Esophagus squamous epithelium (tissue), 5 donors: ENCODE results near the gene HBEGF. TPM values are rescaled to one million over a fixed set of nuclear protein-coding genes. Genes with fewer than 3 reads are reported as not detected.
A peak's percentile ranks its signal among the peaks of the same experiment; 100 is the strongest.

Experiments used
- DNase-seq: peaks from one replicate; lab custom pipeline; 2025; lab: John Stamatoyannopoulos, UW
- H3K27ac ChIP-seq, 4 donors: fragments of 200-600 bp; sonication (generic); one replicate each; pipeline ENCODE4 v1.5.1; 2016 to 2019; ENCODE audit warnings: mild to moderate bottlenecking in 1 of 4
- H3K27me3 ChIP-seq, 4 donors: fragments of 200-600 bp; sonication (generic); 1 replicate in 3 of 4; 2 replicates in 1 of 4; pipeline versions ENCODE4 v1.5.1 to v1.6.0; 2017 to 2021; ENCODE audit warnings: antibody characterized with exemption in 1 of 4
- H3K36me3 ChIP-seq, 3 donors: fragments of 200-600 bp; sonication (generic); one replicate each; pipeline ENCODE4 v1.5.1; 2016 to 2019
- H3K4me1 ChIP-seq, 3 donors: fragments of 200-600 bp; sonication (generic); one replicate each; pipeline ENCODE4 v1.5.1; 2017 to 2019
- H3K4me3 ChIP-seq, 4 donors: fragments of 200-600 bp; sonication (generic); 1 replicate in 3 of 4; 2 replicates in 1 of 4; pipeline ENCODE4 v1.5.1; 2016 to 2019; ENCODE audit warnings: mild to moderate bottlenecking in 2 of 4, moderate library complexity in 1 of 4
- H3K9me3 ChIP-seq, 3 donors: fragments of 200-600 bp; sonication (generic); one replicate each; pipeline ENCODE4 v1.5.1; 2016 to 2019
- CTCF ChIP-seq, 6 experiments: fragments of 450-650 bp in 4 of 6; fragments of 200-600 bp in 2 of 6; sonication (generic) in 2 of 6; IDR thresholded peaks; one replicate each; pipeline ENCODE4 v1.5.1; 2016 to 2019; ENCODE audit warnings: antibody characterized with exemption in 6 of 6, mild to moderate bottlenecking in 4 of 6, moderate library complexity in 4 of 6
- POLR2A ChIP-seq, 4 donors: fragments of 450-650 bp; IDR thresholded peaks; one replicate each; pipeline ENCODE4 v1.6.1; 2017; ENCODE audit warnings: antibody characterized with exemption in 4 of 4, mild to moderate bottlenecking in 4 of 4, moderate library complexity in 3 of 4
- WGBS, 2 donors: methylation state at CpG; one replicate each; pipeline ENCODE4 v1.1.5; 2018; 5-methylcytosine and 5-hydroxymethylcytosine counted together
- intact Hi-C: fragments of 100-400 bp; cut with DNase I; formaldehyde crosslinking; loops from one replicate; pipeline ENCODE4 v1.15.0; 2022
- total RNA-seq, 4 donors: library from RNA; depleted of rRNA; stranded (reverse); fragments of >200 nt; gene quantifications; one replicate each; pipeline ENCODE4 v1.1.0, GENCODE V29; 2016
- donor health status: DM: yes; HTN: yes; CAD: no.

The HBEGF gene
- total RNA-seq, 4 donors from 2014 or later: 24.6 to 72.4 (median 42.1) TPM

- 36 to 45% methylated on average over 1 of the region's 1 CpG for WGBS, 2 donors
- no peak overlapping the region for H3K4me3 ChIP-seq
- no peak for TF ChIP-seq CTCF (IDR thresholded peaks at IDR 0.05)
- TF ChIP-seq POLR2A (IDR thresholded peaks at IDR 0.05): no peak
- H3K36me3 ChIP-seq: peaks cover 0 to 66% (median 0%) of the 10 kb centered on the region in 3 donors
- intact Hi-C loops: no loop called here
- peak overlapping the region in 3 of 4 donors; percentile 43 to 64 (median 53) for H3K27ac ChIP-seq
- no peak for DNase-seq
- peaks cover 31 to 95% (median 85%) of the 10 kb centered on the region in 3 donors for H3K4me1 ChIP-seq
- no peaks in the 10 kb centered on the region for H3K9me3 ChIP-seq
- no peaks in the 10 kb centered on the region for H3K27me3 ChIP-seq
These were observed 3.5 kb downstream of the HBEGF start for GRCh38 chr5:140342896-140343295.

GRCh38 chr5:140342287-140342686 lies 4.1 kb downstream of the HBEGF start:
- intact Hi-C loops: no loop called here
- Histone ChIP-seq H3K4me1 (peaks cover 25 to 95% (median 85%) of the 10 kb centered on the region in 3 donors), H3K27ac (peak overlapping the region in 3 of 4 donors; percentile 59 to 71 (median 64)), H3K4me3 (no peak overlapping the region), H3K27me3 (no peaks in the 10 kb centered on the region), H3K36me3 (peaks cover 0 to 72% (median 3%) of the 10 kb centered on the region in 3 donors), H3K9me3 (no peaks in the 10 kb centered on the region)
- 51 to 57% methylated on average over 4 to 6 of the region's 6 CpGs for WGBS, 2 donors
- no peak for TF ChIP-seq POLR2A (IDR thresholded peaks at IDR 0.05)
- TF ChIP-seq CTCF (IDR thresholded peaks at IDR 0.05): no peak
- DNase-seq: no peak

- H3K36me3 ChIP-seq: peaks cover 0 to 79% (median 7%) of the 10 kb centered on the region in 3 donors
- peak overlapping the region; percentile 0 to 71 (median 62) for H3K27ac ChIP-seq
- peaks cover 23 to 92% (median 83%) of the 10 kb centered on the region in 3 donors for H3K4me1 ChIP-seq
- no peaks in the 10 kb centered on the region for H3K9me3 ChIP-seq
- H3K4me3 ChIP-seq: peak overlapping the region in 1 of 4 donors; percentile 1
- intact Hi-C loops: no loop called here
- TF ChIP-seq POLR2A (IDR thresholded peaks at IDR 0.05) (no peak), CTCF (IDR thresholded peaks at IDR 0.05) (no peak)
- WGBS, 2 donors: 51 to 62% methylated on average over 2 to 5 of the region's 5 CpGs
- DNase-seq: no peak
- no peaks in the 10 kb centered on the region for H3K27me3 ChIP-seq
These were observed 4.8 kb downstream of the HBEGF start for GRCh38 chr5:140341591-140341990.

- no peak for DNase-seq
- Histone ChIP-seq H3K27ac (peak overlapping the region in 1 of 4 donors; percentile 71), H3K9me3 (no peaks in the 10 kb centered on the region), H3K4me1 (peaks cover 22 to 97% (median 85%) of the 10 kb centered on the region in 3 donors), H3K36me3 (peaks cover 0 to 89% (median 7%) of the 10 kb centered on the region in 3 donors), H3K4me3 (no peak overlapping the region), H3K27me3 (no peaks in the 10 kb centered on the region)
- TF ChIP-seq POLR2A (IDR thresholded peaks at IDR 0.05) (no peak), CTCF (IDR thresholded peaks at IDR 0.05) (no peak)
- intact Hi-C loops: no loop called here
These were observed 5.7 kb downstream of the HBEGF start for GRCh38 chr5:140340605-140341121.

GRCh38 chr5:140339636-140340035 lies 6.8 kb downstream of the HBEGF start:
- peaks cover under 1 to 98% (median 7%) of the 10 kb centered on the region in 3 donors for H3K36me3 ChIP-seq
- 33 to 57% methylated on average over 1 to 4 of the region's 4 CpGs for WGBS, 2 donors
- H3K9me3 ChIP-seq: no peaks in the 10 kb centered on the region
- intact Hi-C loops: no loop called here
- no peaks in the 10 kb centered on the region for H3K27me3 ChIP-seq
- DNase-seq: no peak
- peaks cover 16 to 88% (median 77%) of the 10 kb centered on the region in 3 donors for H3K4me1 ChIP-seq
- no peak overlapping the region for H3K4me3 ChIP-seq
- no peak overlapping the region for H3K27ac ChIP-seq
- TF ChIP-seq POLR2A (IDR thresholded peaks at IDR 0.05) (no peak), CTCF (IDR thresholded peaks at IDR 0.05) (no peak)
